Loucy (cell line): ENCODE measurements around the gene CSNK2A2.

ENCODE experiments used
- H2AFZ ChIP-seq: fragments of 200-600 bp; sonication (generic); 2 replicates; pipeline ENCODE4 v1.6.0; 2016; ENCODE audit warnings: antibody characterized with exemption, mild to moderate bottlenecking, low read length, moderate library complexity
- H3F3A ChIP-seq: fragments of 200-600 bp; 2 replicates; pipeline ENCODE4 v1.6.0; 2016; ENCODE audit warnings: antibody characterized with exemption, low read depth, mild to moderate bottlenecking
- H3K27me3 ChIP-seq: fragments of 200-600 bp; sonication (generic); 2 replicates; pipeline ENCODE4 v1.6.1; 2014; ENCODE audit warnings: low read length, mild to moderate bottlenecking; ENCODE audit not compliant: insufficient read depth, poor library complexity, severe bottlenecking
- H3K36me3 ChIP-seq: fragments of 200-600 bp; sonication (generic); 2 replicates; pipeline ENCODE4 v1.6.1; 2016; ENCODE audit warnings: low read length; ENCODE audit not compliant: insufficient read depth
- H3K4me1 ChIP-seq: fragments of 200-600 bp; sonication (generic); 2 replicates; pipeline ENCODE4 v1.5.1; 2014; ENCODE audit warnings: low read length, mild to moderate bottlenecking; ENCODE audit not compliant: insufficient read depth, poor library complexity, severe bottlenecking
- H3K4me2 ChIP-seq: fragments of 200-600 bp; sonication (generic); 2 replicates; pipeline ENCODE4 v1.6.0; 2014; ENCODE audit warnings: antibody characterized with exemption, low read length, low read depth, mild to moderate bottlenecking; ENCODE audit not compliant: poor library complexity, severe bottlenecking
- H3K4me3 ChIP-seq: fragments of 200-600 bp; sonication (generic); 2 replicates; pipeline ENCODE4 v1.5.1; 2014; ENCODE audit warnings: low read length, mild to moderate bottlenecking, mixed read lengths; ENCODE audit not compliant: poor library complexity, severe bottlenecking
- H3K79me2 ChIP-seq: fragments of 200-600 bp; sonication (generic); 2 replicates; pipeline ENCODE4 v1.6.1; 2014; ENCODE audit warnings: low read length; ENCODE audit not compliant: insufficient read depth
- H3K9ac ChIP-seq: fragments of 200-600 bp; sonication (generic); 2 replicates; pipeline ENCODE4 v1.6.0; 2014; ENCODE audit warnings: mild to moderate bottlenecking, low read depth, low read length, moderate library complexity; ENCODE audit not compliant: poor library complexity, severe bottlenecking
- H3K9me2 ChIP-seq: fragments of 200-600 bp; sonication (generic); replicated peaks from 2 replicates; pipeline ENCODE4 v1.6.1; 2016; ENCODE audit warnings: low read depth, low read length, mixed read lengths
- H3K9me3 ChIP-seq: fragments of 200-600 bp; sonication (generic); 2 replicates; pipeline ENCODE4 v1.6.1; 2014; ENCODE audit warnings: mild to moderate bottlenecking, antibody characterized with exemption, low read length, low read depth; ENCODE audit not compliant: insufficient read depth
- H4K20me1 ChIP-seq: fragments of 200-600 bp; sonication (generic); 2 replicates; pipeline ENCODE4 v1.6.0; 2014; ENCODE audit warnings: antibody characterized with exemption, low read length, mild to moderate bottlenecking; ENCODE audit not compliant: insufficient read depth, poor library complexity, severe bottlenecking
- EZH2phosphoT487 ChIP-seq: fragments of 200-600 bp; IDR thresholded peaks from 2 replicates; pipeline ENCODE4 v1.6.1; 2018; ENCODE audit warnings: antibody characterized with exemption, mild to moderate bottlenecking, moderate library complexity, borderline replicate concordance
- TF ChIP-seq, protein P1 (sequence below): fragments of 200-600 bp; sonication (generic); conservative IDR thresholded peaks from 2 replicates; pipeline ENCODE4 v1.5.1; 2014; ENCODE audit warnings: mild to moderate bottlenecking, antibody characterized with exemption, low read length

The CSNK2A2 gene

DNA sequence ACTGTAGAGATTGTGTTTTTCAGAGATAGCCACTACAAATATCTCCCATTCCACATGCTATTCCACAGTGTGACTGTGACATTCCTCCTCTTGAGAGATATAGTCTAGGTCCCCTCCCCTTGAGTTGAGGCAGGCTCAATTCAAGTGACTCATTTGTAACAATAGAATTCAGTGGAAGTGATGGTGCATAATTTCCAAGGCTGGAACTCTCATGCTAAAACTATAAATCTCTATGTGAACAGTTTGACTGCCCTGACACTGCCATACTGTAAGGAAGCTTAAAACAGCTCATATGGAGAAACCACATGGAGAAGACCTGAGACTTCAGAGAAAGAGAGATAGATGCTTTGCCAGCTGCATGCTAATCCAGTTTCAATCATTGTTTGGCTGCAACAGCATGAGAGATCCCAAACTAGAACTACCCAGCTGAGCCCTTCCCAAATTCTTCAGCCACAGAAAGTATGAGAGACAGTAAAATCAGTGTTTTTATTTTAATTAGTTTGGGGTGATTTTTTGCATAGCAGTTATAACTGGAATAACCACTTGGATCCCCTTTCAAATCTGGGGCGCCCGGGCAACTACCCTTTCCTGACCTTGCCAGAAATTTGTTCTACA lies 19.5 kb upstream of the CSNK2A2 start:
- Histone ChIP-seq H3K4me3 (no peak overlapping the region), H3F3A (no peaks in the 10 kb centered on the region), H3K9me3 (no peaks in the 10 kb centered on the region), H3K4me2 (no peak overlapping the region), H4K20me1 (no peaks in the 10 kb centered on the region), H3K79me2 (no peaks in the 10 kb centered on the region), H3K36me3 (no peaks in the 10 kb centered on the region), H3K9me2 (no peaks in the 10 kb centered on the region), H2AFZ (no peak overlapping the region), H3K9ac (no peak overlapping the region), H3K4me1 (no peaks in the 10 kb centered on the region), H3K27me3 (no peaks in the 10 kb centered on the region)
- TF ChIP-seq EZH2phosphoT487, result no peak
- TF ChIP-seq, protein P1, sequence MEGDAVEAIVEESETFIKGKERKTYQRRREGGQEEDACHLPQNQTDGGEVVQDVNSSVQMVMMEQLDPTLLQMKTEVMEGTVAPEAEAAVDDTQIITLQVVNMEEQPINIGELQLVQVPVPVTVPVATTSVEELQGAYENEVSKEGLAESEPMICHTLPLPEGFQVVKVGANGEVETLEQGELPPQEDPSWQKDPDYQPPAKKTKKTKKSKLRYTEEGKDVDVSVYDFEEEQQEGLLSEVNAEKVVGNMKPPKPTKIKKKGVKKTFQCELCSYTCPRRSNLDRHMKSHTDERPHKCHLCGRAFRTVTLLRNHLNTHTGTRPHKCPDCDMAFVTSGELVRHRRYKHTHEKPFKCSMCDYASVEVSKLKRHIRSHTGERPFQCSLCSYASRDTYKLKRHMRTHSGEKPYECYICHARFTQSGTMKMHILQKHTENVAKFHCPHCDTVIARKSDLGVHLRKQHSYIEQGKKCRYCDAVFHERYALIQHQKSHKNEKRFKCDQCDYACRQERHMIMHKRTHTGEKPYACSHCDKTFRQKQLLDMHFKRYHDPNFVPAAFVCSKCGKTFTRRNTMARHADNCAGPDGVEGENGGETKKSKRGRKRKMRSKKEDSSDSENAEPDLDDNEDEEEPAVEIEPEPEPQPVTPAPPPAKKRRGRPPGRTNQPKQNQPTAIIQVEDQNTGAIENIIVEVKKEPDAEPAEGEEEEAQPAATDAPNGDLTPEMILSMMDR, result no peak

DNA sequence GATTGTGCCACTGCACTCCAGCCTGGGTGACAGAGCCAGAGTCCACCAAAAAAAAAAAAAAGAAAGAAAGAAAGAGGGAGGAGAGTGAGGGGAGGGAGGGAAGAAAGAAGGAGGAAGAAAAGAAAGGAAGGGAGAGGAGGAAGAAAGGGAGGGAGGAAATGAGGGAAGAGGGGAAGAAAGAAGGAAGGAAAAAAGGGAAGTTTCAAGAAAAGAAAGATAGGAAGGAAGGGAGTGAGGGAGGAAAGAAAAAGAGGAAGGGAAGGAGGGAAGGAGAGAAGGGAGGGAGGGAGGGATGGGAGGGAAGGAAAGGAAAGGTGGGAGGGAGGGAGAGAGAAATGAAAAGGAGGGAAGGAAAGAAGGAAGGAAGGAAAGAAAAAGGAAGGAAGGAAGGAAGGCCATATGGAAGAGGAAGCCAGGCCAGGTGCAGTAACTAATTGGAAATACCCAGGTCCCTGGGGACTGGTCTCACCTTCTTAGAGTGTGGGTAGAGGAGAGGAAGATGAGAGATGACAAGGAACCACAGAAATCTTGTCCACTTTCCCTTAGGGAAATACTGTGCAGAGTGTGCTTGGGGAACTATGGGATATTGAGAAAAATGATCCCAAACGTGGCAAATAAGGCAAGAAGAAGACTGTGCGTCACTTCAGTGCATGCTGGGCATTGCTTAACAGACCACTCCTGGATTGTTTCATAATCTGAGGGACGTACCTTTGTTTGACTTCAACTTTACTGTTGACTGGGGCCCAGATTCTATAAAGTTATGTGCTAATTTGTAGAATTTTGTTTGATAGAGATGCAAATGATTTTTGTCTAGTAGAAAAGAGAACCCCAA lies 15.1 kb upstream of the CSNK2A2 start:
- no peaks in the 10 kb centered on the region for H3K4me1 ChIP-seq
- H3K27me3 ChIP-seq, result no peaks in the 10 kb centered on the region
- no peaks in the 10 kb centered on the region for H3K36me3 ChIP-seq
- no peak overlapping the region for H3K4me2 ChIP-seq
- no peaks in the 10 kb centered on the region for H3K9me3 ChIP-seq
- H3K9me2 ChIP-seq, result no peaks in the 10 kb centered on the region
- no peaks in the 10 kb centered on the region for H3F3A ChIP-seq
- no peak for TF ChIP-seq EZH2phosphoT487
- TF ChIP-seq, protein P1, result no peak
- no peak overlapping the region for H3K9ac ChIP-seq
- no peaks in the 10 kb centered on the region for H3K79me2 ChIP-seq
- no peak overlapping the region for H2AFZ ChIP-seq
- H3K4me3 ChIP-seq, result no peak overlapping the region
- no peaks in the 10 kb centered on the region for H4K20me1 ChIP-seq

DNA sequence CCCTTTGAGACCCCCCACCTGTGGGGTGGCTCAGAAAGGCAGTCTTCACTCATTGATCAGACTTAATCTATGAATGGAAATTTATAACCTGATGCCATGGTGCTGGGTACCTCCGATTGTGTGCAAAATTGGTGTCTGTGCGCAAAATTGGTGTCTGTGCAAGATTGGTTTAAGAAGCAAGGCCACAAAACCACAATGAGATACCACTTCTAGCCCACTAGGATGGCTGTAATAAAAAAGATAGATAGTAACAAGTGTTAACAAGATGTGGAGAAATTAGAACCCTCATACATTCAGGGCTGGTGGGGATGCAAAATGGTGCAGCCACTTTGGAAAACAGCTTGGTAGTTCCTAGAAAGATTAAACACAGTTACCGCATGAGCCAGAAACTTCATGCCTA lies 13.9 kb upstream of the CSNK2A2 start:
- H3K79me2 ChIP-seq, result no peaks in the 10 kb centered on the region
- no peaks in the 10 kb centered on the region for H3K9me3 ChIP-seq
- H3K9me2 ChIP-seq, result no peaks in the 10 kb centered on the region
- no peak overlapping the region for H3K9ac ChIP-seq
- no peak overlapping the region for H3K4me2 ChIP-seq
- no peak overlapping the region for H3K4me3 ChIP-seq
- no peak overlapping the region for H2AFZ ChIP-seq
- H3K4me1 ChIP-seq, result no peaks in the 10 kb centered on the region
- H3K36me3 ChIP-seq, result no peaks in the 10 kb centered on the region
- H3F3A ChIP-seq, result no peaks in the 10 kb centered on the region
- TF ChIP-seq EZH2phosphoT487, result no peak
- TF ChIP-seq, protein P1, result no peak
- H3K27me3 ChIP-seq, result no peaks in the 10 kb centered on the region
- no peaks in the 10 kb centered on the region for H4K20me1 ChIP-seq
